Tibial nerve (tissue), 4 donors: ENCODE results near the gene FCER1G.

Source experiments
- CTCF ChIP-seq, 5 experiments: fragments of 200-600 bp in 3 of 5; fragments of 450-650 bp in 2 of 5; sonication (generic) in 3 of 5; IDR thresholded peaks; one replicate each; pipeline ENCODE4 v1.5.1; 2016 to 2019; ENCODE audit warnings: antibody characterized with exemption in 5 of 5, mild to moderate bottlenecking in 3 of 5, moderate library complexity in 2 of 5
- EP300 ChIP-seq, 2 donors: sonication (generic); formaldehyde crosslinking; IDR thresholded peaks; one replicate each; pipeline ENCODE4 v1.6.1; 2017; ENCODE audit warnings: antibody characterized with exemption in 2 of 2, mild to moderate bottlenecking in 1 of 2
- POLR2A ChIP-seq, 2 donors: fragments of 450-650 bp; IDR thresholded peaks; one replicate each; pipeline ENCODE4 v1.6.1; 2017; ENCODE audit warnings: antibody characterized with exemption in 2 of 2, mild to moderate bottlenecking in 2 of 2, moderate library complexity in 2 of 2

DNA sequence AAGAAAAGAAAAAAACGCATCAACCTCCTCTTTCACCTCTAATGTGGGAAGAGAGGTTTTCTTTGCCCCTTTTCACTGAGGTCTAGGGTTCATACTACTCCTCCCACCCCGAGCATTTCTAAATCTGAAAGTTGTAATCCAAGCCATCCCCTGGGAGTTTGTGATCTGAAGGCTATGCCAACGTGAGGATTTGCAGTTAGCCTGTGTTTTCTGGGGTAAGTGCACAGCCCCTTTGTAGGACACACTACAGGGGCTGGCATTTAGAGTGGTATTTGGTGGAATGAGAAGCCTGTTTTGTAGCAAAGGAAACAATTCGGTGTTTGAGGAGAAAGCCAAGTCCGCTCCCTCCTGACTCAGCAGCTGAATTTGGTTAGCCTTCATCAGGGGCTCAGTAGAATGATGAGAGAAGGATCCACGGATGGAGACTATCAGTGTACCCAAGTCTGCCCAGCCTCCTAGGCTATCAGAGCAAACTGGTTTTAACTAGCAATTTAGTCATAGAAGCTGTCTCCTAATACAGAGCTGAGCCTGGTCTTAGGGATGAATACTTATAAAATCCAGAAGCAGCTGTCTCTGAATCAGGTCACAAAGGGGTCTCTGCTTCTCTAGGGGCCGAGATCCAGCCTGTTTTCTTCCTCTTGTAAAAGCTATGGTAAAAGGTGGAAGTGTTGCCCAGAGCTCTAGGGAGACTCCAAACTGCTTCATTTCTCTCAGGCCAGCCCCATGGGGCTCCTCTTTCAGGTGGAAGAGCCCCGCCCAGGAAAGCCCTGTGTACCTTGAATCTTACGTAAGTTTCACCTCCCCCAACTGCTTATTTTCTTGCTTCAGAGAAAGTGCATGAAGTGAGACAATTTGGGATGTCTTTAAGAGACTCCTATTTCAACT is 45.5 kb downstream of the FCER1G start:
- TF ChIP-seq CTCF (IDR thresholded peaks at IDR 0.05) (no peak), POLR2A (IDR thresholded peaks at IDR 0.05) (no peak), EP300 (IDR thresholded peaks at IDR 0.05) (no peak)
